ENCODE measurements around the gene PCNX2.

GRCh38 chr1:233343262-233343661 lies 47.7 kb upstream of the PCNX2 start:
- TF ChIP-seq EZH2 (IDR thresholded peaks at IDR 0.05; ENCODE audit: insufficient read depth, low read length) (no peak), CTCF (IDR thresholded peaks at IDR 0.05; ENCODE audit: insufficient read depth, low read depth, low read length) (no peak)

All from astrocyte (in vitro differentiated cells and primary cell).